ENCODE measurements around the gene ANKS1A.
"Not testable (repeated sequence)": the region's sequence is repeated elsewhere in the genome, so short reads cannot be mapped to it uniquely, and the experiment has no call there.

Gene ANKS1A

DNA sequence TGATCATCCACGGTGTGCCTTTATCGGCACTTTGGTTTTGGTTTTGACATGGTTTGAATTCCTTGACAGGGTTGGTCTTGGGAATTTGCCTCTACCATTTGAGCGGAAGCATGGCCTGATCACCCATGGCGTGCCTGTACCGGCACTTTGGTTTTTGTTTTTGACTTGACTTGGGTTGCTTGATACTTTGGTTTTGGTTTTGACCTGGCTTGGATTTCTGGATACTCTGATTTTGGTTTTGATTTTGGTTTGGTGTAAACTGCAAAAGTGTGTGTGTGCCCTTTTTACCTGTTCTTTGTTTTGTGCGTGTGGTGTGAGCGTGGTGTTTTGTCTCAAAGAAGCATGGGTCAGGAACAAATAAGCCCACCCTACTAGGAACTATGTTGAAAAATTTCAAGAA lies 110.1 kb downstream of the ANKS1A start:
- not testable (repeated sequence) for H3K4me3 ChIP-seq (ENCODE audit: low read depth, low read length); H3K27me3 ChIP-seq (ENCODE audit: control insufficient read depth, insufficient read depth, low read length); H3K4me1 ChIP-seq (ENCODE audit: control insufficient read depth, insufficient read depth, low read length); H3K9me3 ChIP-seq (ENCODE audit: control insufficient read depth, insufficient read depth, low read depth, low read length); H3K27ac ChIP-seq (ENCODE audit: low read depth, low read length)
- Histone ChIP-seq H3K9ac (ENCODE audit: low read length) (peak overlapping the region; percentile 55), H3K36me3 (ENCODE audit: control insufficient read depth, insufficient read depth, low read length) (peaks cover 31% of the 10 kb centered on the region)

DNA sequence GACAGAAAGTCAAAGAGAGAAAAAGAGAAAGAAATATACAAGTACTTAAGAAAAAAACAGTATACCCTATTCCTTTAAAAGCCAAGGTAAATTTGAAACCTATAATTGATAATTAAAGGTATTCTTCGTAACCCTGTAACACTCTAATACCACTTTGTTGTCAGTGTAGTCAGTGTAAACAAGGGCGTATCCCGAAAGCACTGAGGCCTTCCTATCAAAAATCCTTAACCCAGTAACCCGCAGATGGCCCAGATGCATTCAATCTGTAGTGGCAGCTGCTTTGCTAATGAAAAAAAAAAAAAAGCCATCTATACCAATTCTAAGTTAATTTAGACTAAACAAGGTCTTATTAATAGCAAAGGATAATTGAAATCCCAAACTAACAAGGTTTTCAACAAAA lies 110.9 kb downstream of the ANKS1A start:
- not testable (repeated sequence) for H3K4me1 ChIP-seq (ENCODE audit: control insufficient read depth, insufficient read depth, low read length); H3K9me3 ChIP-seq (ENCODE audit: control insufficient read depth, insufficient read depth, low read depth, low read length); H3K27ac ChIP-seq (ENCODE audit: low read depth, low read length); H3K27me3 ChIP-seq (ENCODE audit: control insufficient read depth, insufficient read depth, low read length); H3K4me3 ChIP-seq (ENCODE audit: low read depth, low read length)
- H3K36me3 ChIP-seq (ENCODE audit: control insufficient read depth, insufficient read depth, low read length) = peaks cover 23% of the 10 kb centered on the region
- H3K9ac ChIP-seq (ENCODE audit: low read length) = peak overlapping the region; percentile 52

- not testable (repeated sequence) for H3K27ac ChIP-seq (ENCODE audit: low read depth, low read length)
Observed at GRCh38 chr6:35001349-35001748, 112.3 kb downstream of the ANKS1A start.

DNA sequence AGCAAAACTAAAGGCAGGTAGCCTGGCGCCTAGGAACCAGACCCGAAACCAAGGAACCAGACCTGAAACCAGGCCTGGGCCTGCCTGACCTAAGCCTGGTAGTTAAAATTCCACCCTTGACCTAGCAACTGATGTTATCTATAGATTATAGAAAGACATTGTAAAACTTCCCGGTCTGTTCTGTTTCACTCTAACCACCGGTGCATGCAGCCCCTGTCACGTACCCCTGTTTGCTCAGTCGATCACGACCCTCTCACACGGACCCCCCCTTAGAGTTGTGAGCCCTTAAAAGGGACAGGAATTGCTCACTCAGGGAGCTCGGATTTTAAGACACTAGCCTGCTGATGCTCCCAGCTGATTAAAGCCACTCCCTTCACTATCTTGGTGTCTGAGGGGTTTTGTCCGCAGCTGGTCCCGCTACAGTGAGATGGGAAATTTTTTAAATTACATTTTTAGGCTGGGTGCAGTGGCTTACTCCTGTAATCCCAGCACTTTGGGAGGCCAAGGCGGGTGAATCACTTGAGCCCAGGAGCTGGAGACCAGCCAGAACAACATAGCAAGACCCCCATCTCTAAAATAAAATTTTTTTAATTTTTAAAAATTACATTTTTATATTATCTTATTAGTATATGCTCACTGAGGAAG lies 115.0 kb downstream of the ANKS1A start:
- not testable (repeated sequence) for H3K9me3 ChIP-seq (ENCODE audit: control insufficient read depth, insufficient read depth, low read depth, low read length); H3K36me3 ChIP-seq (ENCODE audit: control insufficient read depth, insufficient read depth, low read length); H3K4me3 ChIP-seq (ENCODE audit: low read depth, low read length); H3K9ac ChIP-seq (ENCODE audit: low read length); H3K27me3 ChIP-seq (ENCODE audit: control insufficient read depth, insufficient read depth, low read length); H3K27ac ChIP-seq (ENCODE audit: low read depth, low read length); H3K4me1 ChIP-seq (ENCODE audit: control insufficient read depth, insufficient read depth, low read length)

More at GRCh38 chr6:35001349-35001748, 112.3 kb downstream of the ANKS1A start:
- H3K9me3 ChIP-seq (ENCODE audit: control insufficient read depth, insufficient read depth, low read depth, low read length); H3K9ac ChIP-seq (ENCODE audit: low read length); H3K4me1 ChIP-seq (ENCODE audit: control insufficient read depth, insufficient read depth, low read length); H3K27me3 ChIP-seq (ENCODE audit: control insufficient read depth, insufficient read depth, low read length); H3K4me3 ChIP-seq (ENCODE audit: low read depth, low read length): not testable (repeated sequence)
- H3K36me3 ChIP-seq (ENCODE audit: control insufficient read depth, insufficient read depth, low read length) = peaks cover 17% of the 10 kb centered on the region

GRCh38 chr6:35007016-35007415 lies 118.0 kb downstream of the ANKS1A start:
- H3K27me3 ChIP-seq (ENCODE audit: control insufficient read depth, insufficient read depth, low read length) = no peaks in the 10 kb centered on the region
- H3K9ac ChIP-seq (ENCODE audit: low read length) = no peak overlapping the region
- no peak overlapping the region for H3K4me3 ChIP-seq (ENCODE audit: low read depth, low read length)
- no peak overlapping the region for H3K27ac ChIP-seq (ENCODE audit: low read depth, low read length)
- no peaks in the 10 kb centered on the region for H3K9me3 ChIP-seq (ENCODE audit: control insufficient read depth, insufficient read depth, low read depth, low read length)
- peaks cover 7% of the 10 kb centered on the region; the same call in 1 of the 2 replicates for H3K36me3 ChIP-seq (ENCODE audit: control insufficient read depth, insufficient read depth, low read length)
- H3K4me1 ChIP-seq (ENCODE audit: control insufficient read depth, insufficient read depth, low read length) = no peaks in the 10 kb centered on the region; the same call in 1 of the 2 replicates

DNA sequence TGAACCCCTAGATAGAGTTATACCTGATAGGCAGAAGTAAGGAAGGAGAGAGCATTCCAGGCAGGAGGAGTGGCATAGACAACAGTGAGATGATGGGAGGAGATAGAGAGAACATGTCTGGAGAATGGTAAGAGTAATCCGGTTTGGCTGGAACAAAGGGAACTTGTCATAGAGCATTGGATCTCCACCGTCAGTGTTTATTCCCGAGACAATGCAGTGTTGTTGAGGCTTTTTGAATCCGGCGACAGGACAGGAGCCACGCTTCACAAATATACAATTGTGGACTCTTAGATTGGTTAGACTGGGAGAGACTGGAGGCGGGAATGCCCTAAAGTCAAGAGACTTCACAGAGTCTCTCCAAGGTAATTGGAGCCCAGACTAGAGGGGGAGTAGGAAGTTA lies 119.8 kb downstream of the ANKS1A start:
- H3K9me3 ChIP-seq (ENCODE audit: control insufficient read depth, insufficient read depth, low read depth, low read length) = no peaks in the 10 kb centered on the region
- no peaks in the 10 kb centered on the region for H3K36me3 ChIP-seq (ENCODE audit: control insufficient read depth, insufficient read depth, low read length)
- H3K4me1 ChIP-seq (ENCODE audit: control insufficient read depth, insufficient read depth, low read length) = no peaks in the 10 kb centered on the region; the same call in 1 of the 2 replicates
- H3K9ac ChIP-seq (ENCODE audit: low read length) = no peak overlapping the region
- H3K4me3 ChIP-seq (ENCODE audit: low read depth, low read length) = no peak overlapping the region
- no peak overlapping the region for H3K27ac ChIP-seq (ENCODE audit: low read depth, low read length)
- no peaks in the 10 kb centered on the region for H3K27me3 ChIP-seq (ENCODE audit: control insufficient read depth, insufficient read depth, low read length)

DNA sequence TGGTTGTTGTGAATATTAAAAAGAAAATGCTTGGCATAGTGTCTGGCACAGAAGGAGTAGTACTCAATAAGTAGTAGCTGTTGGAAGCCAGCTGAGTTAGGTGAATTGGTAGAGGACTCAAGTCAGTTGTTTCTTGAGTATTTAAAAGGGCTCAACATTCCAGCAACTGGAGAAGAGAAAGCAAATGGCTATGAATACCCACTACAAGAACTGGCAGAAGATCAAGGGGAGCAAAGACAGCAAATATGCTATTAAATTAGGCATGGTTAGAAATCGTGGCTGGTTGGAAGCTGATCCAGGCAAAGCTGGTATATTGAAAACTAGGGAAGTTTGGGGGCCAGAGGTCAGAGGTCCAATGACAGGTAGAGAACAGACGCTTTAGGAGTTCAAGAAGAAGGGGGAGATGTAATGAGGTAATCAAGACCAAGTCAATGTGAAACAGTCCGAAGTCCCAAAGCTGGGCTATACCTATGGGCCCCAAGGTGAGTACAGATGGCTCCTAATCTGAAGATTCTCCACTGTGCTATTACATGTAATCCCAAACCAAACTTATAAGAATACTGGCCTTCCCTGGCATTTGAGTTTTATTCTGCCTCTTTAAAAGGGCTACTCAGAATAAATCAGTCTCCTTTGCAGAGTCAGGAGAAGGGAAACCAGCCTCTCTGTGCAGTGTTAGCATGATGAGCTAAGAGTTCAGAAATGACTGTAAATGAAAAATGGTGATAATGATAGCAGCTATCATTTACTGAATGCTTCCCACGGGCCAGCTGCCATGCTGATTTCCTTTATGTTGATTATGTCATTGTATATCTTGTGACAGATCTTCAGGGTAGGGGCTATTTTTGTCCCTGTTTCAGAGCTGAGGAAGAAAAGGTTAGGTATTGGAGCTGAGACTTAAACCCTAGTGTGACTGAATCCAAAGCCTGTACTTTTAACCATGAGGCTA lies 122.3 kb downstream of the ANKS1A start:
- H3K4me3 ChIP-seq (ENCODE audit: low read depth, low read length) = no peak overlapping the region
- H3K9ac ChIP-seq (ENCODE audit: low read length) = no peak overlapping the region
- H3K9me3 ChIP-seq (ENCODE audit: control insufficient read depth, insufficient read depth, low read depth, low read length) = no peaks in the 10 kb centered on the region
- H3K4me1 ChIP-seq (ENCODE audit: control insufficient read depth, insufficient read depth, low read length) = peaks cover 8% of the 10 kb centered on the region
- no peaks in the 10 kb centered on the region for H3K36me3 ChIP-seq (ENCODE audit: control insufficient read depth, insufficient read depth, low read length)
- no peak overlapping the region for H3K27ac ChIP-seq (ENCODE audit: low read depth, low read length)
- no peaks in the 10 kb centered on the region for H3K27me3 ChIP-seq (ENCODE audit: control insufficient read depth, insufficient read depth, low read length)

- Histone ChIP-seq H3K9me3 (ENCODE audit: control insufficient read depth, insufficient read depth, low read depth, low read length) (no peaks in the 10 kb centered on the region), H3K36me3 (ENCODE audit: control insufficient read depth, insufficient read depth, low read length) (peaks cover 12% of the 10 kb centered on the region), H3K27me3 (ENCODE audit: control insufficient read depth, insufficient read depth, low read length) (no peaks in the 10 kb centered on the region), H3K4me3 (ENCODE audit: low read depth, low read length) (no peak overlapping the region), H3K27ac (ENCODE audit: low read depth, low read length) (no peak overlapping the region), H3K4me1 (ENCODE audit: control insufficient read depth, insufficient read depth, low read length) (peaks cover 11% of the 10 kb centered on the region), H3K9ac (ENCODE audit: low read length) (no peak overlapping the region)
Observed at GRCh38 chr6:35013701-35014100, 124.6 kb downstream of the ANKS1A start.

DNA sequence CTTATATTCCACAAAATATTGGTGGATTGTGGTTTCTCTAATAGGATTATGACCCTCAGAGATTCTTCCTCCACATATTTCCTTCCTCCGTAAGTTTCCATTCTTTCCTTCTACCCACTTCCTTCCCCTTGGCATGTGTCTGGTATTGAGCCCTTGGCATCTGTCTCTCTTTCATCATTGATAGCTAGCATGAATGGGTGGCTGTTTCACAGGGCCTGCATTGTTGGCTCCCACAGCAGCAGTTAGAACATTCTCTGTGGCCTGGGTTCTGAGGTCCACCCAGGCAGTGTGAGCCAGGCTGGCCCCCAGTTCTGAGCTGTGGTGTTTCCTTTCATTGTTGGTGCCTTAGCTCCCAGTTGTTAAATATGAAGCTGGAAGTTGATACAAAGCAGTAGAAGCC lies 125.3 kb downstream of the ANKS1A start:
- Histone ChIP-seq H3K27ac (ENCODE audit: low read depth, low read length) (no peak overlapping the region), H3K9ac (ENCODE audit: low read length) (no peak overlapping the region), H3K36me3 (ENCODE audit: control insufficient read depth, insufficient read depth, low read length) (peaks cover 15% of the 10 kb centered on the region)

GRCh38 chr6:35014786-35015185 lies 125.7 kb downstream of the ANKS1A start:
- H3K36me3 ChIP-seq (ENCODE audit: control insufficient read depth, insufficient read depth, low read length) = peaks cover 15% of the 10 kb centered on the region
- H3K9me3 ChIP-seq (ENCODE audit: control insufficient read depth, insufficient read depth, low read depth, low read length) = no peaks in the 10 kb centered on the region
- H3K27ac ChIP-seq (ENCODE audit: low read depth, low read length) = no peak overlapping the region
- no peak overlapping the region for H3K9ac ChIP-seq (ENCODE audit: low read length)
- H3K4me3 ChIP-seq (ENCODE audit: low read depth, low read length) = no peak overlapping the region
- peaks cover 11% of the 10 kb centered on the region for H3K4me1 ChIP-seq (ENCODE audit: control insufficient read depth, insufficient read depth, low read length)
- H3K27me3 ChIP-seq (ENCODE audit: control insufficient read depth, insufficient read depth, low read length) = no peaks in the 10 kb centered on the region

More for the DNA sequence above, 125.3 kb downstream of the ANKS1A start:
- H3K4me3 ChIP-seq (ENCODE audit: low read depth, low read length) = no peak overlapping the region
- no peaks in the 10 kb centered on the region for H3K9me3 ChIP-seq (ENCODE audit: control insufficient read depth, insufficient read depth, low read depth, low read length)
- H3K27me3 ChIP-seq (ENCODE audit: control insufficient read depth, insufficient read depth, low read length) = no peaks in the 10 kb centered on the region
- peaks cover 11% of the 10 kb centered on the region for H3K4me1 ChIP-seq (ENCODE audit: control insufficient read depth, insufficient read depth, low read length)

DNA sequence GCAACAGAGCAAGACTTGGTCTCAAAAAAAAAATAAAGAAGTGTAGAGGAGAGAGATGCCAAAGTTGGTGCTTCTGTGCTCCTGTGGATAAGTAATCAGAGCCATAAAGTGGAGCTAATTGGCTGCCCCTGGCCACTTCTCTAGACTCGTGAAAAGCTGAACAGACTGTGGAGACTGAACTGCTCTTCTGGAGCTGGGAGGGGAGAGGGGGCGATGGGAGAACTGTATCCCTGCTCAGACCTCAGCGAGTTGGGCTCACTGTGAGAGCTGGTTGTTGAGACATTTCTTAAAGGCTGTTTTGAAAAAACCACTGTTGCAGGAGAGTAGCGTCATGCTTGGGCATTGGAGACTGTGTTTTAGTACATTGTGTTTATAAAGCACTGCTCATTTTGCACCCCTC lies 126.4 kb downstream of the ANKS1A start:
- H3K36me3 ChIP-seq (ENCODE audit: control insufficient read depth, insufficient read depth, low read length) = peaks cover 15% of the 10 kb centered on the region
- H3K4me3 ChIP-seq (ENCODE audit: low read depth, low read length) = no peak overlapping the region
- no peak overlapping the region for H3K27ac ChIP-seq (ENCODE audit: low read depth, low read length)
- H3K9me3 ChIP-seq (ENCODE audit: control insufficient read depth, insufficient read depth, low read depth, low read length) = no peaks in the 10 kb centered on the region
- no peaks in the 10 kb centered on the region for H3K27me3 ChIP-seq (ENCODE audit: control insufficient read depth, insufficient read depth, low read length)
- no peak overlapping the region for H3K9ac ChIP-seq (ENCODE audit: low read length)
- peaks cover 13% of the 10 kb centered on the region for H3K4me1 ChIP-seq (ENCODE audit: control insufficient read depth, insufficient read depth, low read length)

All from HUES6 (cell line).